IMR-90 (cell line): ENCODE data around the gene PPP1R3E.

Experiments
- CEBPB ChIP-seq: IDR thresholded peaks from 2 replicates; pipeline ENCODE4 v1.6.1; 2012; ENCODE audit warnings: low read depth, low read length, improper control_type of control experiment
- FOS ChIP-seq: fragments of 150-350 bp; IDR thresholded peaks from 2 replicates; pipeline ENCODE4 v1.6.1; 2016; ENCODE audit warnings: low read depth, low read length
- MAFK ChIP-seq: IDR thresholded peaks from 2 replicates; pipeline ENCODE4 v1.6.1; 2012; ENCODE audit warnings: low read depth, low read length, improper control_type of control experiment
- MXI1 ChIP-seq: IDR thresholded peaks from 2 replicates; pipeline ENCODE4 v1.6.1; 2012; ENCODE audit warnings: low read depth, mild to moderate bottlenecking, low read length, moderate library complexity, borderline replicate concordance
- POLR2A ChIP-seq: IDR thresholded peaks from 2 replicates; pipeline ENCODE4 v1.6.1; 2012; ENCODE audit warnings: mild to moderate bottlenecking, low read depth, low read length
- RFX5 ChIP-seq: IDR thresholded peaks from 2 replicates; pipeline ENCODE4 v1.8.0; 2012; ENCODE audit warnings: low read depth, mild to moderate bottlenecking, low read length, moderate library complexity
- SMC3 ChIP-seq: fragments of 150-350 bp; IDR thresholded peaks from 2 replicates; pipeline ENCODE4 v1.6.1; 2016; ENCODE audit warnings: low read depth, mild to moderate bottlenecking, antibody characterized with exemption, low read length, moderate library complexity
- TF ChIP-seq, protein P1 (sequence below): conservative IDR thresholded peaks from 2 replicates; pipeline ENCODE4 v1.5.1; 2012; ENCODE audit warnings: mild to moderate bottlenecking, low read depth, low read length, improper control_type of control experiment

DNA sequence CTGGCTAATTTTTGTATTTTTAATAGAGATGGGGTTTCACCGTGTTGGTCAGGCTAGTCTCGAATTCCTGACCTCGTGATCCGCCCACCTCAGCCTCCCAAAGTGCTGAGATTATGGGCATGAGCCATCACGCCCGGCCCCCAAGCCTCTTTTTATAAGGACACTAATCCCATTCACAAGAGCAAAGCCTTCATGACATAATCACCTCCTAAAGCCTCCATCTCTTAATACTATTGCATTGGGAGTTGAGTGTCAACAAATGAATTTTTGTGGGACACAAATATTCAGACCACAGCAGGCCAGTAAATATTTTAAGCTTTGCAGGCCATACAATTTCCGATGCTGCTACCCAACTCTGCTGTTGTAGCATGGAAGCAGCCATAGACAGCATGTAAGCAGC, 54.1 kb downstream of the PPP1R3E start:
- TF ChIP-seq, protein P1, sequence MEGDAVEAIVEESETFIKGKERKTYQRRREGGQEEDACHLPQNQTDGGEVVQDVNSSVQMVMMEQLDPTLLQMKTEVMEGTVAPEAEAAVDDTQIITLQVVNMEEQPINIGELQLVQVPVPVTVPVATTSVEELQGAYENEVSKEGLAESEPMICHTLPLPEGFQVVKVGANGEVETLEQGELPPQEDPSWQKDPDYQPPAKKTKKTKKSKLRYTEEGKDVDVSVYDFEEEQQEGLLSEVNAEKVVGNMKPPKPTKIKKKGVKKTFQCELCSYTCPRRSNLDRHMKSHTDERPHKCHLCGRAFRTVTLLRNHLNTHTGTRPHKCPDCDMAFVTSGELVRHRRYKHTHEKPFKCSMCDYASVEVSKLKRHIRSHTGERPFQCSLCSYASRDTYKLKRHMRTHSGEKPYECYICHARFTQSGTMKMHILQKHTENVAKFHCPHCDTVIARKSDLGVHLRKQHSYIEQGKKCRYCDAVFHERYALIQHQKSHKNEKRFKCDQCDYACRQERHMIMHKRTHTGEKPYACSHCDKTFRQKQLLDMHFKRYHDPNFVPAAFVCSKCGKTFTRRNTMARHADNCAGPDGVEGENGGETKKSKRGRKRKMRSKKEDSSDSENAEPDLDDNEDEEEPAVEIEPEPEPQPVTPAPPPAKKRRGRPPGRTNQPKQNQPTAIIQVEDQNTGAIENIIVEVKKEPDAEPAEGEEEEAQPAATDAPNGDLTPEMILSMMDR, result no peak
- TF ChIP-seq POLR2A, result no peak
- TF ChIP-seq RFX5, result no peak
- no peak for TF ChIP-seq SMC3
- no peak for TF ChIP-seq FOS
- no peak for TF ChIP-seq CEBPB
- no peak for TF ChIP-seq MAFK
- TF ChIP-seq MXI1, result no peak
